Stimulated activated CD8-positive, alpha-beta memory T cell treated with anti-CD3 and anti-CD28 coated beads, Interleukin-4, amount 100 ng/mL, for 48 hours (primary cell): ENCODE data around the gene LIG3.
"Not testable (repeated sequence)": the region's sequence is repeated elsewhere in the genome, so short reads cannot be mapped to it uniquely, and the experiment has no call there.

Experiments used
- DNase-seq: peaks from one replicate; pipeline ENCODE4 v3.0.0-alpha.2; 2020

LIG3 gene

DNA sequence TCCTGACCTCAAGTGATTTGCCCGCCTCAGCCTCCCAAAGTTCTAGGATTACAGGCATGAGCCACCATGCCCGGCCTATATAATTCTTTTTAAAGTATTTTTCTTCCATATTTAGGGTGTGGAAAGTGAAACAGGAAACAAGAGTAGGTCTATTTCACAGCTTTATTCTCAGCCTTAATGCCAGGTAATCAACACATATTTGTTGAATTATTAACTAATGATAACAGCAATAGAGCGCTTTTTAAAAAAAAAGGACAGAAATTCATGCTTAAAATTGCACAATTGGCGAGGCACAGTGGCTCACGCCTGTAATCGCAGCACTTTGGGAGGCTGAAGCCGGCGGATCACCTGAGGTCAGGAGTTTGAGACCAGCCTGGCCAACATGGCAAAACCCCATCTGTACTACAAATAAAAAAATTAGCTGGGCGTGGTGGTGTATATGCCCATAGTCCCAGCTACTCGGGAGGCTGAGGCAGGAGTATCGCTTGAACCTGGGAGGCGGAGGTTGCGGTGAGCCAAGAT, 65.2 kb downstream of the LIG3 start:
- not testable (repeated sequence) for DNase-seq

DNA sequence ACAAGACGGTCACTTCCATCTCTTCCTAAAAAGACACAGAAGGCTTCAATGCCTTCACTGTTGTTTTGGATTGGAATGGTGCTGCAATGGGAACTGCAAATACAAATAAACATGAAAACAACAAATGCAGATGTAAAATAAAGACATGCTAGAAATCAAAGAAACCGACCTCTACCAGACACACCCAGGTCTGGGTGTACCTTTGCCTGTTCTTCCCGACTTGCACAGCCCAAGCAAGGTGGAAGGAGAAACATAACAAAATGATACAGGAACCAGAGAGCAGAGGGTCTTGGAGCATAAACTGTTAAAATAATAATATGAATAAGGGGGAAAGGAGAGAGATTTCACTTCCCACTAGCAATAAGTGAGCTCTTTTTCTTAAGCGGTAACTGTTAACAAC, 65.9 kb downstream of the LIG3 start:
- DNase-seq, result no peak

DNA sequence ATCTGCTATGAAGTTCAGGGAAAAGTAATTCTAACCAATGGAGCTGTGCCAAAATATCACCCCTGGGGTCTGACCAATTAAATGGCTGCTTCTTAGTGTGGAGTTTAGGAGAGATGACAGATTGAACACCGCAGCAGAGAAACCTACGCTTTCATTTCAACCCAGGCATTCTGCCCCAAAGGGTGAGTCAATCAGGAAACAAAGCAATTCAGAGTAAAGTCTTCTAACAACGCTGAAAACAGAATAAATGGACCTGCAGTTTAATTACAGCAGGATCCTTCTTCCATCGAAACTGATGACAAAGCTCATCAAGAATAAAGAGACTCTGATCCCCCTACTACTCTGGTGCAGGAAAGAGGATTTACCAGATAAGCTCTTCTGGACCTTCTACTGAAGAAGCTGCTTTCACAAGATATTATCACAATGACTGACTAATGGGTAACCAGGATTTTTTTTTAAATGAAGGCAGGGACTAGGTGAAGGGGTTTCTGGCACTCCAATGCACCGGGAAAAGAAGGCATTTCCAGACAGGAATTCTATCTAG, 66.5 kb downstream of the LIG3 start:
- peak; percentile 62 for DNase-seq

DNA sequence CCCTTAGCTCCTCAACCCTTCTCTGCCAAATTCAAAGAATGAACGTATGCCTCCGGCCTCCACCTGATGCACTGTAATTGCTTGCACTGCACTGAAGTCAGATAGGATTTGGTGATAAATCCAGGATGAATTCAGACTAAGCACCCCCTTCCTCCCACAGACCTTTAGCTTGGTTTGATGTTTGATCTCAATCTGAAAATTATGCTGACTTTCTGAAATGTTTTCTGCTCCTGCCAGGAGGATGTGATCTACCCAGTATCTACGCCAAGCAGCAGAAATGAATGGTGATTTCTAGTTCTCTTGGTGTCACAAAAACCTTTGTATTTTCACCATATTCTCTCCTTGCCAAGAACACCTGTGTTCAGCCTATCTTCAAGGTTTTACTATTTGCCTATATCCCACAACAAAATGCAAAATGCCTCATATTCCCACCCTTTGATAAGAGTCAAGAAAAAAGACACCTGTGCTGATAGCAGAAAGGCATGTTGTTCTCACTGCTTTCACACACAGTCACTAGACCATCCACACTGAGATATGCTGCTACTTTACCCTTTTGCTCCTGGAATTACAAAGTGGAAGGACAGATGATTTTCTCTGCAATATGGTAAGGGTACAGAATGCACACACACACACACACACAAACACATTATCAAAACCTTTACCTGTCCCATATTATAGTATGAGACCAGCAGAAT, 68.5 kb downstream of the LIG3 start:
- DNase-seq, result no peak

DNA sequence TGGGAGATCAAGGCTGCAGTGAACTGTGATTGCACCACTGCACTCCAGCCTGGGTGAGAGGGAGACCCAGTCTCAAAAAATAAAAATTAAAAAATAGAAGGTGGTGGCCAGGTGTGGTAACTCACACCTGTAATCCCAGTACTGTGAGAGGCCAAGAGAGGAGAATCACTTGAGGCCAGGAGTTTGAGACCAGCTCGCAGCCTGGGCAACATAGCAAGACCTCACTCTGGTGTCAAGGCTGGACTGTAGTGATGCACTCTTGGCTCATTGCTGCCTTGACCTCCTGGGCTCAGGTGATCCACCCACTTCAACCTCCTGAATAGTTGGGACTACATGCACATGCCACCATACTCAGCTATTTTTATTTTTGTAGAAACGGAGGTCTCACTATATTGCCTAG, 69.9 kb downstream of the LIG3 start:
- DNase-seq, result no peak

DNA sequence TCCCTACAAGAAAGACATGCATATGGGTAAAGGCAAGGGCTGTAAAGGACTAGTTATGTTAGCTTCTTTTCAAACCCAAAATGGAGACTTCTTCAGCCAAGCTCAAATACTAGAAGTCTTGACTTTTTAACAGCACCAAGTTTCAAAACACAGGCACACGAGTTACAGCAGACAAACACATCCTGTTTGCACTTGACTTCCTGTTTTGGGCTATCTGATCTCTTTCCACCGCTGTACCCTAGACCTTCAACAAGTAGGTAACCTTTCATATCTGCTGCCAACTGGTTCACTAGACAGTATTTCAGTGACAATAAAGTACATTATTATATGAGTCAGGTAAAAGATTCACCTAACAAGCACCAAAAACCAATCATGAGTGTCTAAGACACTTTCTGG, 70.9 kb downstream of the LIG3 start:
- no peak for DNase-seq

DNA sequence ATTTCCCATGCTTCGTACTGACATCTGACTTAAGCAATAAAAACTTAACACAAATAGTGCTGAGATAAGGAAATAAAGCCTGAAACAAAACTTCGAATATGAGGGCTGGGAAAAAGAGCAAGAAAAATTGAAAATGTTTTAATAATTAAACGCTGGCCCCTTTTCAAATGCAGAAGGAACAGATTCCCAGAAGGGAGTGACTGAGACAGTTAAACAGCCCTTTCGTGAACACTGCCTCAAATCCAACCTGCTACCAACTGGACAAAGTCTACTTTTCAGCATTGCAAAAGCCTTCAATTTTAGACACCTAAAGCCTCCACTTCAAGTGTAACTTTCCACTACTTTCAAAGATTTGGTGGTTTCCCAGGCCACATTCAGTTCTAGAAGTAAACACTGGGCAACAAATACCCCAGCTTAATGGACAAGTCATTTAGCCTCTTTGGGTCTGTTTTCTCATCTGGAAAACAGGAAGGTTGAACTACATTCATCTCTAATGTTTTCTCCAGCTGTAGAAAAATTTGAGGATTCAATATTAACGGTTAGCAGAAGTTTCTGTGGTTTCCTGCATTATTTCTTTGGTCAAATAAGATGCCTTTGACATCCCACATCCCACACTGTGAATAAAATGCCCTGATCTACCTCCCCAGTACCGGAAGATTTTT, 71.4 kb downstream of the LIG3 start:
- no peak for DNase-seq

DNA sequence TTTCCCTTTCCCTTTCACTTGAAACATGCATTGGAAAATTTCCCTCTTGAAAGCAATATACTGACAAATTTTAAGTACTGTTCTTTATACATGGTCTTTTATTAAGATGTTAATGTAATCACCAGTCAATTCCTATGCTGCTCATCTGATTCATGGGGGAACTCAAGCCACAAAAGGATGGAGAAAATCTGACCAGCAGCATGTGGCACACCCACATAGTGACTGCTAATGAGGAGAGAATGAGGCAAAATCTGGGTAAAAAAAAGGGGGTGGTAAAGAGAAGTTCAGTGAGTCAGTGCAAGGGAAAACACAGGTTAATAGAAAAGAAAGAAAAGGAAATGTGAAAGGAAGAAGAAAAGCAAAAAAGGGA, 71.9 kb downstream of the LIG3 start:
- DNase-seq, result no peak

DNA sequence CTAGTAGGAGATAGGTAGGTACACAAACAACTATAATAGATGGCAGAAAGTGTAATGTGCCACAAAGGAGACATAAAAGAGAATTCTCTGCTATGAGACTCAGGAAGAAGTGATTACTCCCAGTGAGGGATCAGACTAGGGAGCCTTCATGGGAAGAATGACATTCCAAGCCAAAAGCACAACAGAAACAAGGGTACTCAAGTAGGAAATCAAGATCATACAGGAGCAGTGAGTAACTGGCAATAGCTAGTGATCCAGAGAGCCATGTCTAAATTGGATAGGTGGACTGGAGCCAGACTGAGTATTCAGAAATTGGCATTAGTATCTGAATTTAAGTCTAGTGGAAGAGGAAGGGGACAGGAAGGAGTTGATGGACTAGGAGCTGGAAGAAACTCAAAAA, 72.5 kb downstream of the LIG3 start:
- DNase-seq, result no peak

DNA sequence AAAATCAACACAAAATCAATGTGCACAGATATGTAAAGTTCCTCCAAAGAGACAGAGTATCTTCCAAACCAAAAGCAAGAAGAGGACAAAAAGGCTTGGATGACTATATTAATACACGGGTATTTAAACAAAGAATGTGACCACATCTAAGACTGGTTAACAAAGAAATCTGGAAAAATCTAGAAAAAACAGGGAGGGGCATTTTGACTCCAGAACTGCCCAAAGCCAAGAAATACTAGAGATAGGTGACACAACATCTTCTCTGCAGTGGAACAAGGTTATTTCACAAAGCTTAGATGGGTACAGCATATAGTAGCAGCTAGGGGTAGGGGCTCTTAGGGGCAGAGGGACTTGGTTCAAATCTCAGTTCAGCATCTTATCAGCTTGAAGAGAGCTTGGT, 72.9 kb downstream of the LIG3 start:
- no peak for DNase-seq

DNA sequence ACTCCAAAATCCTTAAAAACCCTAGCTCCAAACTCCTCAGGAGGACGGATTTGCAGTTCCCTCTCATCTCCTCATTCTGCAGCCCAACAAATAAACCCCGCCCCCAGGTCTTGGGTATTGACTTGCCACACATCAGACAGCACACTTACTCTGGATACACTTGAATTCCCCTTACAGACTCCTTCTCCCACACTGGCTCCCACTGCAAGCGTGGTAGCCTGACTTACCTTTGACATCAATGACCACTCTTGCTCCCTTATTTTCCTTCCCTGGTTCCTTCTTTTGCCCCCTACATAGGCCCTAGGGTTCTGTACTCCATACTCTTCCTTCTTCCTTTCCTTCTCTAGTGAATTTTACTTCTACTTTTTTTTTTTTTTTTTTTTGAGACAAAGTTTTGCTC, 75.7 kb downstream of the LIG3 start:
- no peak for DNase-seq

DNA sequence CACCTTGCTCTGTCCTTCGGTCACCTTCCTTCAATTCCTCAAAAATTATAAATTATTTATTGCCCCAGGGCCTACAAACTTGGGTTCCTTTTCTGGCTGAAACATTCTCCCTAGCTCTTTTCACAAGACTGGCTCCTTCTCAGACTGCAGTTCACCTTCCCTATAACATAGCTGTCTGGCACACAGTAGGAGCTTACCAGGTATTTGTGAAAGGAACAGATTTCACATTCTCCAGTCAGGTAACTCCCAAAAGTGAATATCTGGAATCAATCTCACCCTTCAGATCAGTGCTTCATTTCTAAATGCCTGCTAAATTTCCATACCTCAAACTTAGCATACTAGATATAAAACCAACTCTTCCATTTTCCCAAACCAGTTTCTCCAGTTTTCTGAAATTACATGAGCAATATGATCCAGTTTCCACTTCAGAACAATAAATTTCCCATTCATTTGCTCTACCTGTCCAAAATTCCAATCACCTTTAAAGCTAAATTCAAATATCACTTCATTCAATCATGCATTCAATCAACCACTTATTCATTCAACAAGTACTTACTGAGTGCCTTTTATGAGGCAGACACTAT, 77.1 kb downstream of the LIG3 start:
- no peak for DNase-seq
